Epithelial cell of umbilical artery (primary cell): ENCODE data around the gene UTP14C. TPM values are rescaled to one million over a fixed set of nuclear protein-coding genes. Genes with fewer than 3 reads are reported as not detected.

Experiments used
- total RNA-seq: library from RNA; depleted of rRNA; stranded (reverse); fragments of >200 nt; gene quantifications from 2 replicates; pipeline ENCODE4 v1.2.3, GENCODE V29; 2014

UTP14C gene
- 9.7 and 13.2 TPM in 2 replicates for total RNA-seq

DNA sequence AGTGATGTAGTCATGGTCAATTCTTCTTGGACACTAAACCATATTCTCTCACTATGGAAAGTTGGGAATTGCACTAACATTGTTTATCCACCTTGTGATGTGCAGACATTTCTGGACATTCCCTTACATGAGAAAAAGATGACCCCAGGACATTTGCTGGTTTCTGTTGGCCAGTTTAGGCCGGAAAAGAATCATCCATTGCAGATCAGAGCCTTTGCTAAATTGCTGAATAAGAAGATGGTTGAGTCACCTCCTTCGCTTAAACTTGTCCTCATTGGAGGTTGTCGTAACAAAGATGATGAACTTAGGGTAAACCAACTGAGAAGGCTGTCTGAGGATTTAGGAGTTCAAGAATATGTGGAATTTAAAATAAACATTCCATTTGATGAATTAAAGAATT is at the start of gene UTP14C:
Gene UTP14C, plus strand, starts transcription at position 211 of the 400 bp plus-strand sequence. CDS start 4,114 bp downstream, outside the sequence.

GRCh38 chr13:52010890-52011631 is 13.4 kb upstream of the UTP14C start, which contains the start of gene ATP7B:
Gene ATP7B, minus strand, starts transcription at chr13:52011450. Its CDS starts 113 bp downstream, at chr13:52011337.

GRCh38 chr13:52011632-52012511 is 12.6 kb upstream of the UTP14C start, which contains the start of gene ALG11:
Gene ALG11, plus strand, starts transcription at chr13:52012398. Its CDS starts 21 bp downstream, at chr13:52012419.

Other genes with a start within 250 kb of the UTP14C start
- 3.0 and 5.2 TPM in 2 replicates for gene DHRS12, start 220.5 kb upstream of the UTP14C start, total RNA-seq
- gene TMEM272, start 179.5 kb upstream of the UTP14C start, total RNA-seq: not detected in 2 replicates
- gene CCDC70, start 162.7 kb upstream of the UTP14C start, total RNA-seq: not detected in 2 replicates
- 4.0 and 4.5 TPM in 2 replicates for gene ATP7B, start 13.2 kb upstream of the UTP14C start, total RNA-seq
- gene ALG11, start 12.3 kb upstream of the UTP14C start, total RNA-seq: 20.8 and 38.3 TPM in 2 replicates
- under 0.01 and 0.30 TPM in 2 replicates for gene NEK5, start 104.4 kb downstream of the UTP14C start, total RNA-seq
- gene NEK3, start 134.9 kb downstream of the UTP14C start, total RNA-seq: 13.5 and 17.5 TPM in 2 replicates